NT2/D1 (cell line): ENCODE measurements around the gene ETV5.

Experiments
- DNase-seq: peaks from one replicate; pipeline ENCODE4 v3.0.0-alpha.2; 2011; ENCODE audit warnings: low read depth, low spot score
- H3K27me3 ChIP-seq: 2 replicates; pipeline ENCODE4 v1.6.0; 2011; ENCODE audit warnings: mild to moderate bottlenecking; ENCODE audit not compliant: insufficient read length, insufficient read depth
- H3K36me3 ChIP-seq: 2 replicates; pipeline ENCODE4 v1.6.1; 2011; ENCODE audit warnings: mild to moderate bottlenecking, low read length, mixed read lengths; ENCODE audit not compliant: insufficient read depth, insufficient read length
- H3K4me1 ChIP-seq: 2 replicates; pipeline ENCODE4 v1.5.1; 2011; ENCODE audit not compliant: insufficient read depth, insufficient read length
- H3K4me3 ChIP-seq: 2 replicates; pipeline ENCODE4 v1.5.1; 2011; ENCODE audit warnings: low read depth; ENCODE audit not compliant: insufficient read length
- H3K9ac ChIP-seq: 2 replicates; pipeline ENCODE4 v1.6.0; 2011; ENCODE audit warnings: low read depth; ENCODE audit not compliant: insufficient read length
- H3K9me3 ChIP-seq: 2 replicates; pipeline ENCODE4 v1.5.1; 2011; ENCODE audit warnings: mild to moderate bottlenecking, low read length; ENCODE audit not compliant: insufficient read depth
- SUZ12 ChIP-seq: IDR thresholded peaks from 2 replicates; pipeline ENCODE4 v1.6.1; 2011; ENCODE audit not compliant: insufficient read length, insufficient read depth; ENCODE audit errors: extremely low read depth
- YY1 ChIP-seq: IDR thresholded peaks from 2 replicates; pipeline ENCODE4 v1.6.1; 2011; ENCODE audit not compliant: insufficient read length, insufficient read depth
- ZNF274 ChIP-seq: IDR thresholded peaks from 2 replicates; pipeline ENCODE4 v1.6.1; 2011; ENCODE audit warnings: mild to moderate bottlenecking, low read depth, low read length

ETV5 gene

GRCh38 chr3:186094271-186094670 lies 14.6 kb downstream of the ETV5 start:
- TF ChIP-seq YY1 (no peak), SUZ12 (no peak), ZNF274 (no peak)
- Histone ChIP-seq H3K36me3 (peaks cover 18% of the 10 kb centered on the region), H3K4me1 (peaks cover 7% of the 10 kb centered on the region), H3K9me3 (no peaks in the 10 kb centered on the region), H3K4me3 (no peak overlapping the region), H3K27me3 (no peaks in the 10 kb centered on the region), H3K9ac (no peak overlapping the region)
- no peak for DNase-seq

- H3K36me3 ChIP-seq = peaks cover 21% of the 10 kb centered on the region
- TF ChIP-seq YY1 (no peak), ZNF274 (no peak), SUZ12 (no peak)
- no peak overlapping the region for H3K4me3 ChIP-seq
- H3K9me3 ChIP-seq = no peaks in the 10 kb centered on the region
- H3K27me3 ChIP-seq = no peaks in the 10 kb centered on the region
- H3K4me1 ChIP-seq = peaks cover 6% of the 10 kb centered on the region
- no peak overlapping the region for H3K9ac ChIP-seq
- DNase-seq = no peak
Observed at GRCh38 chr3:186093271-186093900, 15.5 kb downstream of the ETV5 start.

- no peak for DNase-seq
- H3K4me3 ChIP-seq = no peak overlapping the region
- H3K4me1 ChIP-seq = peaks cover 6% of the 10 kb centered on the region
- H3K36me3 ChIP-seq = peaks cover 28% of the 10 kb centered on the region
- TF ChIP-seq YY1 (no peak), SUZ12 (no peak)
- no peaks in the 10 kb centered on the region for H3K9me3 ChIP-seq
- H3K27me3 ChIP-seq = no peaks in the 10 kb centered on the region
- H3K9ac ChIP-seq = no peak overlapping the region
Observed at GRCh38 chr3:186092360-186093070, 16.4 kb downstream of the ETV5 start.

GRCh38 chr3:186090901-186091300 lies 18.0 kb downstream of the ETV5 start:
- H3K4me3 ChIP-seq = no peak overlapping the region
- TF ChIP-seq SUZ12 (no peak), ZNF274 (no peak), YY1 (no peak)
- H3K4me1 ChIP-seq = peaks cover 2% of the 10 kb centered on the region
- no peaks in the 10 kb centered on the region for H3K9me3 ChIP-seq
- no peak for DNase-seq
- H3K36me3 ChIP-seq = peaks cover 32% of the 10 kb centered on the region
- H3K9ac ChIP-seq = no peak overlapping the region
- H3K27me3 ChIP-seq = no peaks in the 10 kb centered on the region

GRCh38 chr3:186088335-186088734 lies 20.6 kb downstream of the ETV5 start:
- TF ChIP-seq ZNF274 = no peak
- TF ChIP-seq YY1 = no peak
- no peak for TF ChIP-seq SUZ12
- H3K36me3 ChIP-seq = peaks cover 28% of the 10 kb centered on the region
- no peak overlapping the region for H3K4me3 ChIP-seq
- no peaks in the 10 kb centered on the region for H3K4me1 ChIP-seq
- no peak for DNase-seq
- no peaks in the 10 kb centered on the region for H3K9me3 ChIP-seq
- H3K9ac ChIP-seq = no peak overlapping the region
- H3K27me3 ChIP-seq = no peaks in the 10 kb centered on the region

- no peak for DNase-seq
- H3K36me3 ChIP-seq = peaks cover 25% of the 10 kb centered on the region
- TF ChIP-seq SUZ12 (no peak), ZNF274 (no peak), YY1 (no peak)
Observed at GRCh38 chr3:186084264-186084663, 24.6 kb downstream of the ETV5 start.

GRCh38 chr3:186083746-186084145 lies 25.1 kb downstream of the ETV5 start:
- Histone ChIP-seq H3K9ac (no peak overlapping the region), H3K27me3 (no peaks in the 10 kb centered on the region), H3K9me3 (peaks cover 4% of the 10 kb centered on the region), H3K4me3 (no peak overlapping the region), H3K36me3 (peaks cover 30% of the 10 kb centered on the region), H3K4me1 (no peaks in the 10 kb centered on the region)
- TF ChIP-seq ZNF274 (no peak), YY1 (no peak), SUZ12 (no peak)
- DNase-seq = no peak

More at GRCh38 chr3:186084264-186084663, 24.6 kb downstream of the ETV5 start:
- Histone ChIP-seq H3K27me3 (no peaks in the 10 kb centered on the region), H3K4me3 (no peak overlapping the region), H3K9ac (no peak overlapping the region), H3K9me3 (no peaks in the 10 kb centered on the region), H3K4me1 (no peaks in the 10 kb centered on the region)
